Measurements from ENCODE around the gene TLK2. TPM values are rescaled to one million over a fixed set of nuclear protein-coding genes. Genes with fewer than 3 reads are reported as not detected.
"Not testable (repeated sequence)": the region's sequence is repeated elsewhere in the genome, so short reads cannot be mapped to it uniquely, and the experiment has no call there.

TLK2 gene
- 10 to 100 TPM; 70.4 to 77.2 (median 73.3) TPM for polyA plus RNA-seq (ENCODE audit: insufficient read length in 3 of 3)

GRCh38 chr17:62478424-62478879 lies at the start of gene TLK2:
Gene TLK2, plus strand, starts transcription at chr17:62478825. Its CDS starts 2,301 bp downstream, at chr17:62481126.
- DNase-seq (ENCODE audit: low read depth in 3 of 3, low spot score in 2 of 3) = peak in 2 of 3 donors; percentile 59 to 60

GRCh38 chr17:62435251-62435650 lies 43.4 kb upstream of the TLK2 start:
- DNase-seq (ENCODE audit: low read depth in 3 of 3, low spot score in 2 of 3) = not testable (repeated sequence)

GRCh38 chr17:62441181-62441580 lies 37.4 kb upstream of the TLK2 start:
- not testable (repeated sequence) for DNase-seq (ENCODE audit: low read depth in 3 of 3, low spot score in 2 of 3)

GRCh38 chr17:62444063-62444462 lies 34.6 kb upstream of the TLK2 start:
- DNase-seq (ENCODE audit: low read depth in 3 of 3, low spot score in 2 of 3) = no peak

- not testable (repeated sequence) for DNase-seq (ENCODE audit: low read depth in 3 of 3, low spot score in 2 of 3)
These were observed 32.8 kb upstream of the TLK2 start for GRCh38 chr17:62445791-62446190.

- not testable (repeated sequence) for DNase-seq (ENCODE audit: low read depth in 3 of 3, low spot score in 2 of 3)
These were observed 26.4 kb upstream of the TLK2 start for GRCh38 chr17:62452195-62452594.

- not testable (repeated sequence) for DNase-seq (ENCODE audit: low read depth in 3 of 3, low spot score in 2 of 3)
These were observed 25.6 kb upstream of the TLK2 start for GRCh38 chr17:62453041-62453440.

- DNase-seq (ENCODE audit: low read depth in 3 of 3, low spot score in 2 of 3) = not testable (repeated sequence)
These were observed 25.0 kb upstream of the TLK2 start for GRCh38 chr17:62453656-62454055.

- not testable (repeated sequence) for DNase-seq (ENCODE audit: low read depth in 3 of 3, low spot score in 2 of 3)
These were observed 24.5 kb upstream of the TLK2 start for GRCh38 chr17:62454111-62454510.

- no peak for DNase-seq (ENCODE audit: low read depth in 3 of 3, low spot score in 2 of 3)
These were observed 22.6 kb upstream of the TLK2 start for GRCh38 chr17:62456016-62456415.

GRCh38 chr17:62458483-62458882 lies 20.1 kb upstream of the TLK2 start:
- DNase-seq (ENCODE audit: low read depth in 3 of 3, low spot score in 2 of 3) = not testable (repeated sequence)

GRCh38 chr17:62464422-62464821 lies 14.2 kb upstream of the TLK2 start:
- DNase-seq (ENCODE audit: low read depth in 3 of 3, low spot score in 2 of 3) = not testable (repeated sequence)

GRCh38 chr17:62465271-62465670 lies 13.4 kb upstream of the TLK2 start:
- not testable (repeated sequence) for DNase-seq (ENCODE audit: low read depth in 3 of 3, low spot score in 2 of 3)

GRCh38 chr17:62470666-62471379 lies 7.8 kb upstream of the TLK2 start:
- not testable (repeated sequence) for DNase-seq (ENCODE audit: low read depth in 3 of 3, low spot score in 2 of 3)

GRCh38 chr17:62471380-62471880 lies 7.2 kb upstream of the TLK2 start:
- DNase-seq (ENCODE audit: low read depth in 3 of 3, low spot score in 2 of 3) = not testable (repeated sequence)

- not testable (repeated sequence) for DNase-seq (ENCODE audit: low read depth in 3 of 3, low spot score in 2 of 3)
These were observed 5.3 kb upstream of the TLK2 start for GRCh38 chr17:62473030-62473982.

GRCh38 chr17:62477111-62477510 lies 1.5 kb upstream of the TLK2 start:
- not testable (repeated sequence) for DNase-seq (ENCODE audit: low read depth in 3 of 3, low spot score in 2 of 3)

GRCh38 chr17:62477718-62478408 lies 762 bp upstream of the TLK2 start:
- DNase-seq (ENCODE audit: low read depth in 3 of 3, low spot score in 2 of 3) = not testable (repeated sequence)

GRCh38 chr17:62478880-62479638 lies 434 bp downstream of the TLK2 start:
- DNase-seq (ENCODE audit: low read depth in 3 of 3, low spot score in 2 of 3) = not testable (repeated sequence)
